GM20000 (cell line): Measurements from ENCODE around the gene EIF4G3.

ENCODE experiments used
- DNase-seq: peaks from one replicate; pipeline ENCODE4 v3.0.0; 2012; ENCODE audit warnings: low spot score
- CTCF ChIP-seq: IDR thresholded peaks from 2 replicates; pipeline ENCODE4 v1.5.1; 2012; ENCODE audit warnings: mild to moderate bottlenecking, control low read depth; ENCODE audit errors: extremely low read depth, missing control alignments

EIF4G3 gene

GRCh38 chr1:21176586-21177555 is at the start of gene EIF4G3:
TSS of gene EIF4G3 (minus strand) at chr1:21176897. CDS start at chr1:21002742, 174,155 bp downstream.
- TF ChIP-seq CTCF, result no peak
- DNase-seq, result peak; percentile 99

- no peak for TF ChIP-seq CTCF
These were observed 48.4 kb upstream of the EIF4G3 start for GRCh38 chr1:21225065-21225464.

GRCh38 chr1:21220815-21221214 is 44.1 kb upstream of the EIF4G3 start:
- no peak for TF ChIP-seq CTCF
- no peak for DNase-seq

More at GRCh38 chr1:21225065-21225464, 48.4 kb upstream of the EIF4G3 start:
- DNase-seq, result no peak

- DNase-seq, result no peak
- no peak for TF ChIP-seq CTCF
These were observed 43.0 kb upstream of the EIF4G3 start for GRCh38 chr1:21219674-21220073.

- TF ChIP-seq CTCF, result peak; percentile 12
- DNase-seq, result peak; percentile 44
These were observed 41.3 kb upstream of the EIF4G3 start for GRCh38 chr1:21217812-21218596.

- peak; percentile 73 for DNase-seq
These were observed 40.4 kb upstream of the EIF4G3 start for GRCh38 chr1:21216835-21217811.

More at GRCh38 chr1:21216835-21217811, 40.4 kb upstream of the EIF4G3 start:
- peak; percentile 53 for TF ChIP-seq CTCF
